Stimulated activated naive B cell treated with anti-CD40 and anti-IgM and Interleukin-4, amounts not matched to agents 10 μg/mL and 1 μg/mL and 100 μg/mL, for 72 hours (primary cell): ENCODE measurements around the gene DOCK9.

Source experiments
- ATAC-seq, 2 donors: fragments of 150-1000 bp; cut with Tn5 transposase; replicated peaks; 2 replicates each; pipeline ENCODE4 v1.10.0; 2021; ENCODE audit warnings: moderate library complexity in 1 of 2
- DNase-seq: peaks from one replicate; pipeline ENCODE4 v3.0.0; 2021
- H3K27ac Mint-ChIP-seq: one replicate; pipeline ENCODE4 v1.8.0; 2022; ENCODE audit warnings: mild to moderate bottlenecking, mixed read lengths
- H3K27me3 Mint-ChIP-seq, 2 donors: one replicate each; pipeline ENCODE4 v1.8.0; 2022; ENCODE audit warnings: mixed read lengths in 2 of 2
- H3K36me3 Mint-ChIP-seq, 2 donors: one replicate each; pipeline ENCODE4 v1.8.0; 2022; ENCODE audit warnings: mixed read lengths in 2 of 2, mild to moderate bottlenecking in 1 of 2
- H3K4me1 Mint-ChIP-seq, 2 donors: one replicate each; pipeline ENCODE4 v1.8.0; 2022; ENCODE audit warnings: mixed read lengths in 2 of 2, mild to moderate bottlenecking in 1 of 2
- H3K4me3 Mint-ChIP-seq, 2 donors: one replicate each; pipeline ENCODE4 v1.8.0; 2022; ENCODE audit warnings: mild to moderate bottlenecking in 2 of 2, mixed read lengths in 2 of 2, moderate library complexity in 1 of 2
- H3K9me3 Mint-ChIP-seq, 2 donors: one replicate each; pipeline ENCODE4 v1.8.0; 2022; ENCODE audit warnings: mixed read lengths in 2 of 2, mild to moderate bottlenecking in 1 of 2

Gene DOCK9

DNA sequence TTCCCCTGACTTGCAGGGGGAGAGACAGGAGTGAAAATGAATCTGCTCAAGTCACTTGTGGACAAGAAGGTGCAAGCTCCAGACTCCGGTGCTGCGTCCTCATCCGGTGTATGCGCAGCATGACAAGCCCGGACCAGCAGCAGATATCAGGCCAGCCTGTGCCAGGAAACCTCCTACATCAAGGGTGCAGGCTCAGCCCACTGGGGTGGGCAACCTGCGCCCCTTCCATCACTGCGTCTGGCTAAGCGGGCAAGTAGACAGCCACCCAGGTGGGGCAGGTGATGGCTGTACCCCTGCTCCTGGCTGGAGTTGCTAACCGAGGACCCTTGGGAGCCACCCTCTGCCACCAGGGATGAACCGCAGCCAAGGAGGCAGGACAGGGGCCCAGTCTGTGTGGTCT is 192.5 kb downstream of the DOCK9 start:
- Mint-ChIP-seq H3K36me3 (no peaks in the 10 kb centered on the region), H3K9me3 (peaks cover 3% of the 10 kb centered on the region in 2 donors), H3K4me3 (no peak overlapping the region), H3K4me1 (no peaks in the 10 kb centered on the region), H3K27ac (no peak overlapping the region), H3K27me3 (peaks cover 33 to 47% of the 10 kb centered on the region in 2 donors)
- ATAC-seq: no peak
- DNase-seq: no peak

DNA sequence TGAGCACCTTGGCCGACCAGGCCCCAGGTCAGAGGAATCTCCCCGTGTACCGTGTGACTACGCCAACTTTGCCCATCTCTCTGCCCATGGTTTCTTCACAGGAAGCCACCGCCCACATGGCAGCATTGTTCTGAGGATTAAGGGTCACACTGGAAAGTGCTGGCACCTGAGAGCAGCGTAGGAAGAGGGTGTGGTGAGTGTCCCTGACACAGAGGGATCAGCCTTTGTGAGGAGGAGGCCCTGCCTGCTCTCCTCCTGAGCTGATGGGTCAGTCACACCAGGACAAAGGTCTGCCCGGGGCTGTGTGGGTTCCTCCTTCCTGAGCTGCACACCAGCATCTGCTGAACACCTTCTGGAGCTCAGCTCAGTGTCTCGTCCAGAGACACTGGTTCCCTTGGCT is 193.2 kb downstream of the DOCK9 start:
- Mint-ChIP-seq H3K4me1 (no peaks in the 10 kb centered on the region), H3K9me3 (peaks cover 3% of the 10 kb centered on the region in 2 donors), H3K27ac (no peak overlapping the region), H3K36me3 (no peaks in the 10 kb centered on the region), H3K27me3 (peaks cover 33 to 45% of the 10 kb centered on the region in 2 donors), H3K4me3 (no peak overlapping the region)
- DNase-seq (no peak), ATAC-seq (no peak)

DNA sequence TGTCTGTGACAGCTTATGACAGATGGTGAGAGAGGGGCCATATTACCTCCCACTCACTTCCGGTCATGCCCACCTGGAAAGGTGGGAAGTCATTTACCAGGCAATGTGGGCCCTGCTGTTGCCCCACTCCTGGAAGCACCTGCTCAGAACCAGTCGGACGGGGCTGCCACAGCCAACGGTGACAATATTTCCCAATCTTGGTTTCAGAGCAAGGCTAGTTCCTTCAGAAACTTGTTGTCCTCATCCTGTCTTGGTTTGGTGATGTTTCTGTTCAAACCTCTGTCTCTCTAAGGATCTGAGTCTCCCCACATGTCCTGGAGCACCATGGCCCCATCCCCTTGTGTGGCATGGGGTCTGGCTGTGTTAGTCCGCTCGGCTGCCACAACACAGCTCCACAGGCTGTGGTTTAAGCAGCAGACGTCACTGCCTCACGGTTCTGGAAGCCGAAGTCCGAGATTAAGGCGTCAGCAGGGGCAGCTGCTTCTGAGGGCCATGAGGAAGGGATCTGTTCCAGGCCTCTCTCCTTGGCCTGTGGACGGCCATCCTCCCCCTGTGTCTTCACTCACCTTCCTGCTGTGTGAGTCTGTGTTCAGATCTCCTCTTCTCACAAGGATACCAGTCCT is 193.9 kb downstream of the DOCK9 start:
- no peak for ATAC-seq
- peaks cover 33 to 38% of the 10 kb centered on the region in 2 donors for H3K27me3 Mint-ChIP-seq
- H3K27ac Mint-ChIP-seq: no peak overlapping the region
- no peaks in the 10 kb centered on the region for H3K36me3 Mint-ChIP-seq
- DNase-seq: no peak
- no peaks in the 10 kb centered on the region for H3K4me1 Mint-ChIP-seq
- H3K9me3 Mint-ChIP-seq: peaks cover 3% of the 10 kb centered on the region in 2 donors
- no peak overlapping the region for H3K4me3 Mint-ChIP-seq

DNA sequence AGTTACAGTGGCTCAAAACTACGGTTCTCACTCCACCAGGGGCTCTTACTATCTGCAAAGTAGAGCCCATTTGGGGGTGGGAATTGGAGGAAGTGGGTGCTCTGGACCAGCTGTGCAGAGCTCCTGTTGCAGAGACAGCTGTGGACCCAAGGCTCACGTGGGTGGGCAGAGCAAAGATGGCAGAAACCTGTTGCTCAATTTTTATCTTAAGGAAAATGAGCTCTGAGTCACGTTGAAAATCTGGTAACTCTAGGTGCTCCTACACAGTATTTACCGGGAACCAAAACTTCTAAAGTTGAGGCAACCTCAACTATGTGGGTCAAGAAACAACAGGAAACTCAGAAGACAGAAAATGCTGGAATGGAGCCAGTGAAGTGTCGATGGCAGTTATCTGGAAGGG is 195.2 kb downstream of the DOCK9 start:
- no peak overlapping the region for H3K4me3 Mint-ChIP-seq

DNA sequence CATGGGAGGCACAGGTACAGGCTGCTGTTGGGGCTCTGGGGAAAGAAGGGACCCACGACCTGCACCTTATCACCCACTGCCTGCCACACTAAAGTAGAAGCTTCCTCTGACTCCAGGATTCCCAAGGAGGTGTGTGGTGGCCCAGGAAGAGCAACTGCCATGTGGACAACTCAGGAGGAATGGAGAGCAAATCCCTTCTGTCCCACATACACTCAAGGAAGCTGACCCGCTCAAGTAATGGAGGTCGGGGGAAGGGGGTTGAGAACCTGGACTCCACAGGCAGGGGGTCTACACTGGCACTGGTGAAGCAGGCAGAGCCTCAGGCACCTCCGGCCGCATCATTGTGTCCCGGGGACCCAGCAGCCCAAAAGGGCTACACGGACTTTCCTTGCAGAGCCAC is 196.0 kb downstream of the DOCK9 start:
- Mint-ChIP-seq H3K27ac (no peak overlapping the region), H3K4me3 (no peak overlapping the region), H3K27me3 (peaks cover 25 to 29% of the 10 kb centered on the region in 2 donors), H3K36me3 (no peaks in the 10 kb centered on the region), H3K9me3 (peaks cover 0 to 3% of the 10 kb centered on the region in 2 donors), H3K4me1 (no peaks in the 10 kb centered on the region)
- DNase-seq: no peak
- no peak for ATAC-seq

More for the DNA sequence above, 195.2 kb downstream of the DOCK9 start:
- no peak for DNase-seq
- no peaks in the 10 kb centered on the region for H3K4me1 Mint-ChIP-seq
- H3K27ac Mint-ChIP-seq: no peak overlapping the region
- no peak for ATAC-seq
- peaks cover 31 to 32% of the 10 kb centered on the region in 2 donors for H3K27me3 Mint-ChIP-seq
- no peaks in the 10 kb centered on the region for H3K36me3 Mint-ChIP-seq
- H3K9me3 Mint-ChIP-seq: peaks cover 1 to 3% of the 10 kb centered on the region in 2 donors

DNA sequence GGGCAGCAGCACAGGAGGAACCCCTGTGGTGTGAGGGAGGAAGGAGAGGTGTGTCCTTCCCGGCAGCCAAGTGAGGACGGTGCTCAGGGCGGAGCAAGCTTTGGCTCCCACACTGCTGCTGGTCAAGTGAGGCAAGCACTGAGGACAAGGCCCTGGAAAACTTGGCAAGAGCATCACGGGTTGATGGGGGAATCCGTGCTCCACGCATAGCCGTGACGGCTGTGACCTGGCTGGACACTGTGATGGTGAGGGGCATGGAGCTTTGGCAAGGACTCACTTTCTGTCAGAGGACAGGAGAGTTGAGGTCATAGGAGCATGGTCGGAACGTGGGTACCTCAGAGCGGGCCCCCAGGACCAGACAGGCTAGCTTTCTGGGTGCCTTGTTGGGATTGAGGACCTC is 196.4 kb downstream of the DOCK9 start:
- H3K4me3 Mint-ChIP-seq: no peak overlapping the region
- ATAC-seq (peak in 1 of 2 donors; percentile 12), DNase-seq (no peak)
- no peaks in the 10 kb centered on the region for H3K4me1 Mint-ChIP-seq
- peaks cover 22 to 24% of the 10 kb centered on the region in 2 donors for H3K27me3 Mint-ChIP-seq
- no peak overlapping the region for H3K27ac Mint-ChIP-seq
- H3K36me3 Mint-ChIP-seq: no peaks in the 10 kb centered on the region
- peaks cover 0 to 3% of the 10 kb centered on the region in 2 donors for H3K9me3 Mint-ChIP-seq

DNA sequence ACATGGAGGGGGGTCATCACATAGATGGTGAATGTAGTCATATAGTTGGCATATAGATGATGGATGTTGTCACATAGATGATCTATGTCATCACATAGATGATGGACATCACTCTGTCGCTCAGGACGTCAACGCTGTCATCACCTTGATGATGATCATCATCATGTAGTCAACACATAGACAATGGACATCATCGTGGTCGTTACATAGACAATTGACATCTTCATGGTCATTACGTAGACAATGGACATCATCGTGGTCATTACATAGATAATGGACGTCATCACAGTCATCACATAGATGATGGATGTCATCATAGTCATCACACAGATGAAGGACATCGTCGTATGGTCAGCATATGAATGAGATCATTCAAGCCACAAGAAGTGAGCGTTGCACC is 196.8 kb downstream of the DOCK9 start:
- Mint-ChIP-seq H3K36me3 (no peaks in the 10 kb centered on the region), H3K4me1 (no peaks in the 10 kb centered on the region), H3K27me3 (peaks cover 23% of the 10 kb centered on the region in 2 donors), H3K27ac (no peak overlapping the region), H3K4me3 (no peak overlapping the region), H3K9me3 (peaks cover 0 to 3% of the 10 kb centered on the region in 2 donors)
- DNase-seq (no peak), ATAC-seq (no peak)

DNA sequence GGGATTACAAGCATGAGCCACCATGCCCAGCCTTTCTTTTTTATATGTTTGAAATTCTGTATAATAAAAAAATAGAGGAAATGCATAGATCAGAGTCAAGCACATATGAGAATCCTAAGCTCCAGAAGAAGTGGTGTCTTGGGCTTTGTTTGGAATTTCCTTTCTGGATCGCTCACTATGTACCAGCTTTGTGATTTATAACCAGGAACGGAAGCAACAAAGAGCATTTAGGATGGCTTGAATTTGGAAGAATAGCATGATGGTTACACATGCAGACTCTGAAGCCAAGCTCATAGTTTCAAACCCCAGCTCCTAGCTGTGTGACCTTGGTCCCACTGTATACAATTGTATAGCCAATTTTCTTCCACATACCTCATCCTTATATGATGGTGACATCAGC is 197.4 kb downstream of the DOCK9 start:
- no peak overlapping the region for H3K4me3 Mint-ChIP-seq
- no peak overlapping the region for H3K27ac Mint-ChIP-seq
- H3K4me1 Mint-ChIP-seq: no peaks in the 10 kb centered on the region
- H3K9me3 Mint-ChIP-seq: peaks cover 0 to 3% of the 10 kb centered on the region in 2 donors
- DNase-seq (no peak), ATAC-seq (no peak)
- H3K27me3 Mint-ChIP-seq: peaks cover 23 to 29% of the 10 kb centered on the region in 2 donors
- no peaks in the 10 kb centered on the region for H3K36me3 Mint-ChIP-seq

DNA sequence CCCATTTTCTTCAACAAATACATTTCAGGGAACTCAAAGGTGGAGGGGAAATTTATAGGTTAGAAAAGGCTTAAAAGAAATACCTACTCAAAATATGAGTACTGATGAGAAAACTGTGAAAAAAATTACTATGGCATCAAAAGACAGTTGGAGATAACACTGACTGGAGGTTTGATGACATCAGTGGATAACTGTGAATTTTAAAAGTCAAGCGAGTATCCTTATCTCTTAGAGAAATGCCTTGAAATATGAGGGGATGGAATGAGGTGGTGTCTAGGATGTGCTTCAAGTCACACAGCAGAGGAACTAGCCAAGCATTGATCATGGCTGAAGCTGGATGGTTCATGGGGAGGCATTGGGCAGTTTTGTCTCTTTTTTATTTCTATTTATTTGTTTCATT is 198.2 kb downstream of the DOCK9 start:
- H3K27me3 Mint-ChIP-seq: peaks cover 23 to 29% of the 10 kb centered on the region in 2 donors
- peaks cover 0 to 3% of the 10 kb centered on the region in 2 donors for H3K9me3 Mint-ChIP-seq
- no peaks in the 10 kb centered on the region for H3K4me1 Mint-ChIP-seq
- H3K27ac Mint-ChIP-seq: no peak overlapping the region
- no peak for DNase-seq
- H3K36me3 Mint-ChIP-seq: no peaks in the 10 kb centered on the region
- no peak overlapping the region for H3K4me3 Mint-ChIP-seq
- no peak for ATAC-seq

DNA sequence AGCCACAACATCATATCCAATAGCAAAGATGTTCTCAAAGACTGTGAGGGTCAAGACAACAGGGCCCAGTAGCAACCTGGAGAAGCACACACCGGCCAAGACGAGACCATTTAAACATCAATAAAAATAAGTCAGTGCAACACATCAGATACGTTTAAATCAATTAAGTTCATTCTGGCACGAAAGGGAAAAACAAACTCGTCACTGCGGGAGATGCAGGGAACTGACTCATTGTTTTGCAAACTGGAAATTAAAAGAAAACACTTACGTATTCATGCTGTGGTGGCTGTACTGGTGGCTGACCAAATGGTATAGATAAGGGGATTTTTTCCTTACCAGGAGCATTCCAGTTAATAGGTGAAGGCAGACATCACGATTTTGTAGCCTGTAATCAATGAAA is 199.1 kb downstream of the DOCK9 start:
- Mint-ChIP-seq H3K4me1 (no peaks in the 10 kb centered on the region), H3K36me3 (no peaks in the 10 kb centered on the region), H3K27ac (no peak overlapping the region), H3K9me3 (peaks cover 0 to 3% of the 10 kb centered on the region in 2 donors), H3K27me3 (peaks cover 23 to 29% of the 10 kb centered on the region in 2 donors), H3K4me3 (no peak overlapping the region)
- DNase-seq: no peak
- no peak for ATAC-seq

DNA sequence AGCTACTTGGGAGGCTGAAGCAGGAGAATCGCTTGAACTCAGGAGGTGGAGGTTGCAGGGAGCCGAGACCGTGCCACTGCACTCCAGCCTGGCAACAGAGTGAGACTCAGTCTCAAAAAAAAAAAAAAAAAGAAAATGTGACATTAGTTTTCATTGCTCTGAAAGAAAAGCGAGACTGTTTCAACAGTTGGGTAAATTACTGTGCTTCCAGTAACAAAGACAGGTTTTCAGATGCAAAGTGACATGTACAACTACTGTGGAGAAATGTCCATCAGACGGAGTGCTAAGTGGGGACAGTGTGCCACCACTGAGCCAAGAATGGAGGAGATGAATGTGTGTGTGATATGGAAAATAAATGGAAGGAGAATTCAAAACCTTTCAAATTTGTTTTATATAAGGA is 201.2 kb downstream of the DOCK9 start:
- peaks cover 13 to 22% of the 10 kb centered on the region in 2 donors for H3K27me3 Mint-ChIP-seq
- H3K36me3 Mint-ChIP-seq: no peaks in the 10 kb centered on the region
- H3K4me1 Mint-ChIP-seq: no peaks in the 10 kb centered on the region
- ATAC-seq (no peak), DNase-seq (no peak)
- peaks cover 0 to 3% of the 10 kb centered on the region in 2 donors for H3K9me3 Mint-ChIP-seq
- H3K27ac Mint-ChIP-seq: no peak overlapping the region
- no peak overlapping the region for H3K4me3 Mint-ChIP-seq

DNA sequence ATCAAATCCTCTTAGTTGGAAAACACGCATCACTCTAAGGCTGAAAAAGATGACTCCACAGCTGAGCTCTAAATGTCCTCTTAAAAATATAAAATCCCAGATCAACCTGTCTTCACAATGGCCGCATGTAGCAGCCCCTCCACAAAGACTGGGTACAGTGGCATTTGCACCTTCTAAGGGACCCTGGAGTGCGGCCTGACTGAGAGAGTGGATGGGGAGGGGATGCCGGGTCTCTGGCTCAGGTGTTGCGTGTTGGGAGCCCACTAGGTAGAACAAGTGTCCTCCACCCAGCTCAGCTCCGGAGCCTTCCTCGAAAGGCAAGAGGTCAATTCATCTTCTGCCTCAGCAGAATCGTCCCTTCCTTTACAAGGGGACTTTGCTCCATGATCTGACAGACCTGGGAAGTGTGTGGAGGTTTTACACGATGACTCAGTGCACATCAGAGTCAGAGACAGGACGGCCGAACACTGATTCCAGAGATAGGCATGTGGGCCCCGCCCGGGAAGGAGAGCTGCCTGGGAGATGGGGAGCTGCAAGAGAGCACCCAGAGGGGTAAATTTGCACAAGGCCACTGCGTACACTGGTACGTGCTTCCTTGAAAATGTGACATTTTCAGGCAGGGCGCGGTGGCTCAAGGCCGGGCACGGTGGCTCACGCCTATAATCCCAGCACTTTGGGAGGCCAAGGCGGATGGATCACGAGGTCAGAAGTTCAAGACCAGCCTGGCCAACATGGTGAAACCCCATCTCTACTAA is 201.8 kb downstream of the DOCK9 start:
- H3K4me3 Mint-ChIP-seq: no peak overlapping the region
- no peaks in the 10 kb centered on the region for H3K36me3 Mint-ChIP-seq
- H3K9me3 Mint-ChIP-seq: no peaks in the 10 kb centered on the region
- H3K27ac Mint-ChIP-seq: no peak overlapping the region
- no peaks in the 10 kb centered on the region for H3K4me1 Mint-ChIP-seq
- peaks cover 7 to 16% of the 10 kb centered on the region in 2 donors for H3K27me3 Mint-ChIP-seq
- ATAC-seq (no peak), DNase-seq (no peak)

DNA sequence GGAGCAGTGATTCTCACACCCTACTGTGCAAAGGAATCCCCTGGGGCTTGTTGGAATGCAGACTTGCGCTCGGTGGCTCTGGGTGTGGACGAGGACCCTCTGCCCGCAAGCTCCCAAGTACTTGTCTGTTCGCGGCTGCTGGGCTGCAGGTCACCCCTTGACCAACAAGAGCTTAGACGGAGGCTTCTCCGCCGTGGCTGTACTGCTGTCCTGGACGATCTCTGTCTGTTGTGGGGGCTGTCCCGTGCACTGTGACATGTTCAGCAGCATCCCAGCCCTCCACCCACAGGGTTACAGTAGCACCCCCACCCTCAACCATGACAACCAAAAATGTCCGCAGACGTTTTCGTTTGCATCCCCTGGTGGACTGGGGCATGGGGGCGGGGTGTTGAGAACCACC is 202.5 kb downstream of the DOCK9 start:
- DNase-seq (no peak), ATAC-seq (no peak)
- H3K9me3 Mint-ChIP-seq: peaks cover 0 to 1% of the 10 kb centered on the region in 2 donors
- peaks cover 8 to 14% of the 10 kb centered on the region in 2 donors for H3K27me3 Mint-ChIP-seq
- no peaks in the 10 kb centered on the region for H3K36me3 Mint-ChIP-seq
- no peak overlapping the region for H3K4me3 Mint-ChIP-seq
- H3K27ac Mint-ChIP-seq: no peak overlapping the region
- H3K4me1 Mint-ChIP-seq: no peaks in the 10 kb centered on the region

DNA sequence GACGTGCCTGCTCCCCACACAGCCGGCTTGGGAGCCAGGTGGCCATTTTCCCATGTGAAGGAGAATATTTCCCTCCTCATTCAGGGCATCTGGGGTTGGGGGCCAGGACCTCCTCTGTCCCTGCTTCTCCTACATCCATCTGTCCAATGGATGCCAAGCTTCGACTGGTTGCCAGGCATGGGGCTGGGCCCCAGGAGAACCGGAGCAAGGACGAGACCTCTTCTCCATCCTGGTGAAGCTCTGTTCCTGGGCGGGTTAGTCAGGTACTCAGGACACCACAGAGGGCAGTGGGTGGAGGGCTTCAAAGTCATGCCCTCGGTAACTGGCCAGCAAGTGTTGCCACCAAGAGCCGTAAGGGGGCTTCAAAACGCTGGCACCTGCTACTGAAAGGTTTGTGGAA is 203.1 kb downstream of the DOCK9 start:
- H3K27me3 Mint-ChIP-seq: peaks cover 11 to 14% of the 10 kb centered on the region in 2 donors
- no peaks in the 10 kb centered on the region for H3K36me3 Mint-ChIP-seq
- H3K4me3 Mint-ChIP-seq: no peak overlapping the region
- H3K9me3 Mint-ChIP-seq: peaks cover 0 to 6% of the 10 kb centered on the region in 2 donors
- H3K27ac Mint-ChIP-seq: no peak overlapping the region
- no peaks in the 10 kb centered on the region for H3K4me1 Mint-ChIP-seq
- no peak for ATAC-seq
- DNase-seq: no peak

DNA sequence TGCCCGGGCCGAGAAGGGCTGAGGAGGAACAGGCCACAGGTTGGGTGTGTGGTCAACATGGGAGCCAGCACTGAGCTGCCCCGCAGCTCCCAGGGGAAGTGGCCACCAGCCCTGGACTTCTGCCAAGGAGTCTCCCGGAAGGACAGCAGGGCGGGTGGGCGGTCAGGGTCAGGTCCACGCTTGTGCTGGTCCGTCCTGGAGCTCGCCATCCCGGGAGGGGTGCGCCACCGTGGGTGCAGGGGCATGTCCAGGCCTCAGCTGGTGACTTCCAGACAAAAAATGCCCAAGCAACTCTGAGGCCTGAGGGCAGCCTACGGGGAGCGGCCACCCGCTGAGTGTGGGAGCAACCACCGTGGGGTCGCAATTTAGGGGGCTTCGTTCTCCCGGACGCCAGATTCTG is 203.9 kb downstream of the DOCK9 start:
- peaks cover 0 to 13% of the 10 kb centered on the region in 2 donors for H3K9me3 Mint-ChIP-seq
- H3K36me3 Mint-ChIP-seq: no peaks in the 10 kb centered on the region
- ATAC-seq (no peak), DNase-seq (no peak)
- H3K27me3 Mint-ChIP-seq: peaks cover 11 to 14% of the 10 kb centered on the region in 2 donors
- H3K4me3 Mint-ChIP-seq: no peak overlapping the region
- H3K27ac Mint-ChIP-seq: no peak overlapping the region
- no peaks in the 10 kb centered on the region for H3K4me1 Mint-ChIP-seq
